ENCODE data around the gene CD8B.

DNA sequence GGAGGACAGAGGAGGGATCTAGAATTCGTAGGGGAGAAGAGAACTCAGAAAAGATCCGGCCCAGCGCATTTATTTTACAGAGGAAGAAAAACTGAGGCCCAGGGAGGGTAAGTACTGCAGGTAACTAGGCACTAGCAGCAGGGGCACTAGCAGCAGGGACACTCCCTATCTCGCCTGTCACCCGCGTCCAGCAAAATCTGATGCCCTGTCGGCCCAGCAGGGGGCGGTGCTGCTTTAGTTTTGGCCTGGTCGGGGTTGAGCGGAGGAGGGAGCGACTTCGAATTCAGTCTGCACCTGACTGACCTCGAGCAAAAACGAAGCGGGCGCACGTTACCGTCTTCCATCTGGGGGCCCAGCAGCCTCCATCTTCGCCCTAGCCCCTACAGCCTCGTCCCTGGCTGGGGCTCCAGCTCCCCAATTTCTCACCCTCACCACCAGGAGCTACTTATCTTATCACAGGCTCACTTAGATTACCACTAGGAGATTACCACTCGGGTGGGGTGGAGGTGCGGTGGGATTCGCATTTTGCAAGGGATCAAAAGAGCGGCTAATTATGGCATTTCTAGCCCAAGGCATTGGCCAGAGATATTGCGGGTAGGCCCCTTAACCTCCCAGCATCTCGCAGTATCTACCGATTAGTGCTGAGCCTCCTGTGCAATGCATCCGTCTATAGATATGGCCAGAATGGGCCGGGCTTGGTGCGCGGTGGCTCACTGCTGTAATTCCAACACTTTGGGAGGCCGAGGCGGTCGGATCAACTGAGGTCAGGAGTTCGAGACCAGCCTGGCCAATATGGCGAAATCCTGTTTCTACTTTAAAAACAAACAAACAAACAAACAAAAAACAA, 53.1 kb downstream of the CD8B start:
- TF ChIP-seq CTCF (IDR thresholded peaks at IDR 0.05; ENCODE audit: low read length) (peak; percentile 90), EZH2 (IDR thresholded peaks at IDR 0.05; ENCODE audit: borderline replicate concordance, low read length) (no peak)
